ENCODE data around the gene ACOT12.

Gene ACOT12

GRCh38 chr5:81393783-81394718 is at the start of gene ACOT12:
TSS of gene ACOT12 (minus strand) at chr5:81394134. CDS start at chr5:81394114, 20 bp downstream.
- H3K9me3 ChIP-seq (ENCODE audit: low read length), result no peaks in the 10 kb centered on the region
- H2AFZ ChIP-seq (ENCODE audit: low read depth, low read length), result no peak within 1 kb of the TSS
- H3K4me3 ChIP-seq (ENCODE audit: low read length), result no peak within 1 kb of the TSS
- H3K27me3 ChIP-seq (ENCODE audit: insufficient read depth, low read length), result no peaks in the 10 kb centered on the region
- no peaks in the 10 kb centered on the region for H3K36me3 ChIP-seq (ENCODE audit: insufficient read depth, low read length)
- H3K4me1 ChIP-seq (ENCODE audit: insufficient read depth, low read length), result peaks cover 2% of the 10 kb centered on the region

GRCh38 chr5:81435023-81435422 is 41.1 kb upstream of the ACOT12 start:
- H3K27me3 ChIP-seq (ENCODE audit: insufficient read depth, low read length), result no peaks in the 10 kb centered on the region
- H3K36me3 ChIP-seq (ENCODE audit: insufficient read depth, low read length), result peaks cover 31% of the 10 kb centered on the region
- no peak overlapping the region for H3K4me3 ChIP-seq (ENCODE audit: low read length)
- H3K9me3 ChIP-seq (ENCODE audit: low read length), result no peaks in the 10 kb centered on the region
- no peak overlapping the region for H2AFZ ChIP-seq (ENCODE audit: low read depth, low read length)
- no peaks in the 10 kb centered on the region for H3K4me1 ChIP-seq (ENCODE audit: insufficient read depth, low read length)

GRCh38 chr5:81429985-81430384 is 36.1 kb upstream of the ACOT12 start:
- H3K9me3 ChIP-seq (ENCODE audit: low read length), result no peaks in the 10 kb centered on the region
- no peaks in the 10 kb centered on the region for H3K27me3 ChIP-seq (ENCODE audit: insufficient read depth, low read length)
- no peak overlapping the region for H3K4me3 ChIP-seq (ENCODE audit: low read length)
- H2AFZ ChIP-seq (ENCODE audit: low read depth, low read length), result no peak overlapping the region
- no peaks in the 10 kb centered on the region for H3K4me1 ChIP-seq (ENCODE audit: insufficient read depth, low read length)
- H3K36me3 ChIP-seq (ENCODE audit: insufficient read depth, low read length), result peaks cover 25% of the 10 kb centered on the region

- no peak overlapping the region for H2AFZ ChIP-seq (ENCODE audit: low read depth, low read length)
- H3K4me1 ChIP-seq (ENCODE audit: insufficient read depth, low read length), result no peaks in the 10 kb centered on the region
- H3K36me3 ChIP-seq (ENCODE audit: insufficient read depth, low read length), result peaks cover 24% of the 10 kb centered on the region
- no peak overlapping the region for H3K4me3 ChIP-seq (ENCODE audit: low read length)
- H3K27me3 ChIP-seq (ENCODE audit: insufficient read depth, low read length), result no peaks in the 10 kb centered on the region
- no peaks in the 10 kb centered on the region for H3K9me3 ChIP-seq (ENCODE audit: low read length)
Measured at GRCh38 chr5:81429363-81429762, 35.4 kb upstream of the ACOT12 start.

GRCh38 chr5:81428861-81429260 is 34.9 kb upstream of the ACOT12 start:
- Histone ChIP-seq H3K4me1 (ENCODE audit: insufficient read depth, low read length) (no peaks in the 10 kb centered on the region), H3K27me3 (ENCODE audit: insufficient read depth, low read length) (no peaks in the 10 kb centered on the region), H3K4me3 (ENCODE audit: low read length) (no peak overlapping the region), H3K9me3 (ENCODE audit: low read length) (no peaks in the 10 kb centered on the region), H2AFZ (ENCODE audit: low read depth, low read length) (no peak overlapping the region), H3K36me3 (ENCODE audit: insufficient read depth, low read length) (peaks cover 25% of the 10 kb centered on the region)

- Histone ChIP-seq H2AFZ (ENCODE audit: low read depth, low read length) (no peak overlapping the region), H3K9me3 (ENCODE audit: low read length) (no peaks in the 10 kb centered on the region), H3K27me3 (ENCODE audit: insufficient read depth, low read length) (no peaks in the 10 kb centered on the region), H3K4me3 (ENCODE audit: low read length) (no peak overlapping the region), H3K4me1 (ENCODE audit: insufficient read depth, low read length) (no peaks in the 10 kb centered on the region), H3K36me3 (ENCODE audit: insufficient read depth, low read length) (peaks cover 25% of the 10 kb centered on the region)
Measured at GRCh38 chr5:81428446-81428845, 34.5 kb upstream of the ACOT12 start.

- H2AFZ ChIP-seq (ENCODE audit: low read depth, low read length), result no peak overlapping the region
- H3K4me1 ChIP-seq (ENCODE audit: insufficient read depth, low read length), result no peaks in the 10 kb centered on the region
- H3K36me3 ChIP-seq (ENCODE audit: insufficient read depth, low read length), result peaks cover 25% of the 10 kb centered on the region
- H3K9me3 ChIP-seq (ENCODE audit: low read length), result no peaks in the 10 kb centered on the region
- no peaks in the 10 kb centered on the region for H3K27me3 ChIP-seq (ENCODE audit: insufficient read depth, low read length)
- H3K4me3 ChIP-seq (ENCODE audit: low read length), result no peak overlapping the region
Measured at GRCh38 chr5:81427566-81427965, 33.6 kb upstream of the ACOT12 start.

- H3K9me3 ChIP-seq (ENCODE audit: low read length), result no peaks in the 10 kb centered on the region
- no peak overlapping the region for H3K4me3 ChIP-seq (ENCODE audit: low read length)
- peaks cover 7% of the 10 kb centered on the region for H3K4me1 ChIP-seq (ENCODE audit: insufficient read depth, low read length)
- H3K27me3 ChIP-seq (ENCODE audit: insufficient read depth, low read length), result no peaks in the 10 kb centered on the region
- peaks cover 21% of the 10 kb centered on the region for H3K36me3 ChIP-seq (ENCODE audit: insufficient read depth, low read length)
- no peak overlapping the region for H2AFZ ChIP-seq (ENCODE audit: low read depth, low read length)
Measured at GRCh38 chr5:81426359-81427030, 32.6 kb upstream of the ACOT12 start.

- Histone ChIP-seq H2AFZ (ENCODE audit: low read depth, low read length) (no peak overlapping the region), H3K4me3 (ENCODE audit: low read length) (no peak overlapping the region), H3K36me3 (ENCODE audit: insufficient read depth, low read length) (peaks cover 22% of the 10 kb centered on the region), H3K27me3 (ENCODE audit: insufficient read depth, low read length) (no peaks in the 10 kb centered on the region), H3K4me1 (ENCODE audit: insufficient read depth, low read length) (peaks cover 12% of the 10 kb centered on the region), H3K9me3 (ENCODE audit: low read length) (no peaks in the 10 kb centered on the region)
Measured at GRCh38 chr5:81425569-81425968, 31.6 kb upstream of the ACOT12 start.

- Histone ChIP-seq H3K9me3 (ENCODE audit: low read length) (no peaks in the 10 kb centered on the region), H2AFZ (ENCODE audit: low read depth, low read length) (no peak overlapping the region), H3K36me3 (ENCODE audit: insufficient read depth, low read length) (peaks cover 27% of the 10 kb centered on the region), H3K4me1 (ENCODE audit: insufficient read depth, low read length) (peaks cover 21% of the 10 kb centered on the region), H3K4me3 (ENCODE audit: low read length) (no peak overlapping the region), H3K27me3 (ENCODE audit: insufficient read depth, low read length) (no peaks in the 10 kb centered on the region)
Measured at GRCh38 chr5:81424728-81425127, 30.8 kb upstream of the ACOT12 start.

- Histone ChIP-seq H3K4me1 (ENCODE audit: insufficient read depth, low read length) (peaks cover 23% of the 10 kb centered on the region), H3K36me3 (ENCODE audit: insufficient read depth, low read length) (peaks cover 41% of the 10 kb centered on the region)
Measured at GRCh38 chr5:81422671-81423070, 28.7 kb upstream of the ACOT12 start.

GRCh38 chr5:81420039-81420667 is 26.2 kb upstream of the ACOT12 start:
- H3K27me3 ChIP-seq (ENCODE audit: insufficient read depth, low read length), result no peaks in the 10 kb centered on the region
- H3K9me3 ChIP-seq (ENCODE audit: low read length), result no peaks in the 10 kb centered on the region
- H3K4me3 ChIP-seq (ENCODE audit: low read length), result no peak overlapping the region
- peaks cover 41% of the 10 kb centered on the region for H3K36me3 ChIP-seq (ENCODE audit: insufficient read depth, low read length)
- H2AFZ ChIP-seq (ENCODE audit: low read depth, low read length), result no peak overlapping the region
- H3K4me1 ChIP-seq (ENCODE audit: insufficient read depth, low read length), result peaks cover 23% of the 10 kb centered on the region

More at GRCh38 chr5:81422671-81423070, 28.7 kb upstream of the ACOT12 start:
- H3K9me3 ChIP-seq (ENCODE audit: low read length), result no peaks in the 10 kb centered on the region
- no peak overlapping the region for H3K4me3 ChIP-seq (ENCODE audit: low read length)
- H2AFZ ChIP-seq (ENCODE audit: low read depth, low read length), result no peak overlapping the region
- H3K27me3 ChIP-seq (ENCODE audit: insufficient read depth, low read length), result no peaks in the 10 kb centered on the region

GRCh38 chr5:81418606-81419005 is 24.7 kb upstream of the ACOT12 start:
- Histone ChIP-seq H3K27me3 (ENCODE audit: insufficient read depth, low read length) (no peaks in the 10 kb centered on the region), H3K4me1 (ENCODE audit: insufficient read depth, low read length) (peaks cover 23% of the 10 kb centered on the region), H3K4me3 (ENCODE audit: low read length) (no peak overlapping the region), H3K9me3 (ENCODE audit: low read length) (no peaks in the 10 kb centered on the region), H2AFZ (ENCODE audit: low read depth, low read length) (no peak overlapping the region), H3K36me3 (ENCODE audit: insufficient read depth, low read length) (peaks cover 43% of the 10 kb centered on the region)
